B cell (primary cell): ENCODE measurements around the gene TMEM201. TPM values are rescaled to one million over a fixed set of nuclear protein-coding genes. Genes with fewer than 3 reads are reported as not detected.

Experiments used
- ATAC-seq: fragments of 200-7000 bp; cut with Tn5 transposase; one replicate; pipeline ENCODE4 v1.10.0; 2021; ENCODE audit warnings: low read depth, mild to moderate bottlenecking, moderate number of reproducible peaks, moderate library complexity
- CTCF ChIA-PET: fragments of 350-600 bp; sonication (Branson Sonifier 250); formaldehyde crosslinking; loops from one replicate; lab custom pipeline; 2021; ENCODE audit warnings: antibody characterized with exemption, inconsistent platforms; lab: Charles Lee
- POLR2A ChIA-PET: fragments of 350-600 bp; sonication (Branson Sonifier 250); formaldehyde crosslinking; loops from one replicate; lab custom pipeline; 2021; ENCODE audit warnings: antibody characterized with exemption; lab: Charles Lee
- DNase-seq: peaks from one replicate; pipeline ENCODE4 v3.0.0; 2013
- H2AFZ ChIP-seq: 2 replicates; pipeline ENCODE4 v1.6.1; 2012; ENCODE audit warnings: mild to moderate bottlenecking, low read depth, low read length; ENCODE audit not compliant: insufficient read depth, poor library complexity, severe bottlenecking
- H3K27ac ChIP-seq, 2 donors: 1 replicate in 1 of 2; 2 replicates in 1 of 2; pipeline ENCODE4 v1.5.1; 2012 to 2013; ENCODE audit warnings: low read length in 2 of 2, mild to moderate bottlenecking in 2 of 2, moderate library complexity in 1 of 2
- H3K27me3 ChIP-seq, 4 experiments: fragments of 200-600 bp in 1 of 4; sonication (generic) in 1 of 4; replicated peaks in 1 of 4; 1 replicate in 2 of 4; 2 replicates in 2 of 4; pipeline versions ENCODE4 v1.6.1 to v1.7.0; 2013 to 2016; ENCODE audit warnings: low read length in 3 of 4, mild to moderate bottlenecking in 2 of 4, mixed read lengths in 1 of 4, moderate library complexity in 1 of 4; ENCODE audit not compliant: insufficient read depth in 4 of 4, control insufficient read depth in 3 of 4; ENCODE audit errors: control extremely low read depth in 1 of 4
- H3K36me3 ChIP-seq, 2 experiments: replicated peaks in 1 of 2; 1 replicate in 1 of 2; 2 replicates in 1 of 2; pipeline versions ENCODE4 v1.6.1 to v1.7.1; 2013; ENCODE audit warnings: low read length in 1 of 2; ENCODE audit not compliant: insufficient read depth in 2 of 2, control insufficient read depth in 1 of 2; ENCODE audit errors: control extremely low read depth in 1 of 2, extremely low read depth in 1 of 2
- H3K4me1 ChIP-seq, 2 donors: fragments of 200-600 bp in 1 of 2; sonication (generic) in 1 of 2; 1 replicate in 1 of 2; 2 replicates in 1 of 2; pipeline versions ENCODE4 v1.5.1 to v1.6.1; 2013 to 2017; ENCODE audit warnings: low read length in 2 of 2; ENCODE audit not compliant: control insufficient read depth in 2 of 2, insufficient read depth in 2 of 2
- H3K4me2 ChIP-seq: replicated peaks from 2 replicates; pipeline ENCODE3; 2012; ENCODE audit warnings: mild to moderate bottlenecking, low read depth, low read length; ENCODE audit not compliant: poor library complexity, severe bottlenecking
- H3K4me3 ChIP-seq, 5 experiments: fragments of 200-600 bp in 1 of 5; sonication (generic) in 1 of 5; 1 replicate in 3 of 5; 2 replicates in 2 of 5; pipeline versions ENCODE4 v1.5.1 to v1.7.0; 2011 to 2016; ENCODE audit warnings: low read length in 4 of 5, mild to moderate bottlenecking in 4 of 5, low read depth in 2 of 5, control low read depth in 1 of 5, moderate library complexity in 1 of 5; ENCODE audit not compliant: insufficient read depth in 1 of 5; ENCODE audit errors: control extremely low read depth in 1 of 5, extremely low read depth in 1 of 5
- H3K79me2 ChIP-seq: fragments of 200-600 bp; sonication (generic); one replicate; pipeline ENCODE4 v1.6.0; 2016; ENCODE audit warnings: low read length; ENCODE audit not compliant: control insufficient read depth, insufficient read depth
- H3K9ac ChIP-seq: fragments of 200-600 bp; sonication (generic); 2 replicates; pipeline ENCODE4 v1.6.1; 2017; ENCODE audit warnings: mild to moderate bottlenecking, low read length, moderate library complexity
- H3K9me3 ChIP-seq, 3 donors: one replicate each; pipeline versions ENCODE4 v1.6.1 to v1.7.1; 2013; ENCODE audit warnings: low read length in 2 of 3; ENCODE audit not compliant: control insufficient read depth in 2 of 3, insufficient read depth in 1 of 3; ENCODE audit errors: control extremely low read depth in 1 of 3
- H4K20me1 ChIP-seq: 2 replicates; pipeline ENCODE4 v1.6.0; 2012; ENCODE audit warnings: mild to moderate bottlenecking, low read length; ENCODE audit not compliant: insufficient read depth, control insufficient read depth, poor library complexity, severe bottlenecking
- H3K27ac Mint-ChIP-seq: one replicate; pipeline ENCODE4 v1.8.0; 2021; ENCODE audit warnings: mixed read lengths
- H3K27me3 Mint-ChIP-seq: one replicate; pipeline ENCODE4 v1.8.0; 2021; ENCODE audit warnings: mixed read lengths
- H3K4me1 Mint-ChIP-seq: one replicate; pipeline ENCODE4 v1.8.0; 2021; ENCODE audit warnings: mixed read lengths
- H3K4me3 Mint-ChIP-seq: one replicate; pipeline ENCODE4 v1.8.0; 2021; ENCODE audit warnings: mixed read lengths
- H3K9me3 Mint-ChIP-seq: one replicate; pipeline ENCODE4 v1.8.0; 2022; ENCODE audit warnings: mixed read lengths; ENCODE audit not compliant: insufficient read depth
- EZH2 ChIP-seq: IDR thresholded peaks from 2 replicates; pipeline ENCODE4 v1.6.1; 2012; ENCODE audit warnings: borderline replicate concordance, low read depth, mild to moderate bottlenecking, moderate library complexity, low read length; ENCODE audit not compliant: insufficient read depth, poor library complexity, severe bottlenecking
- WGBS: methylation state at CpG from one replicate; pipeline ENCODE4 v1.1.5; 2013; ENCODE audit warnings: missing lambda C conversion rate; ENCODE audit not compliant: insufficient coverage; 5-methylcytosine and 5-hydroxymethylcytosine counted together
- intact Hi-C: fragments of 100-400 bp; cut with micrococcal nuclease; formaldehyde crosslinking; loops from one replicate; pipeline ENCODE4 v1.10.0; 2022
- polyA plus RNA-seq: library from polyadenylated mRNA; depleted of rRNA; stranded (reverse); fragments of >200 nt; gene quantifications from 2 replicates; pipeline ENCODE4 v1.2.3, GENCODE V29; 2012
- total RNA-seq, 2 donors: library from RNA; stranded (reverse); fragments of 120-200 nt in 1 of 2; gene quantifications; 1 replicate in 1 of 2; 2 replicates in 1 of 2; pipeline versions ENCODE4 v1.2.3 to v1.2.4, GENCODE V29; 2013 to 2022
- TF ChIP-seq, protein P1 (sequence below): fragments of 200-600 bp; IDR thresholded peaks from one replicate; pipeline ENCODE4 v1.8.0; 2022; ENCODE audit warnings: antibody characterized with exemption, mild to moderate bottlenecking

TMEM201 gene
- total and polyA plus RNA-seq, 2 donors (not counting 1 experiment from before 2014, with no cell fraction given) = 6.5 to 9.1 TPM

DNA sequence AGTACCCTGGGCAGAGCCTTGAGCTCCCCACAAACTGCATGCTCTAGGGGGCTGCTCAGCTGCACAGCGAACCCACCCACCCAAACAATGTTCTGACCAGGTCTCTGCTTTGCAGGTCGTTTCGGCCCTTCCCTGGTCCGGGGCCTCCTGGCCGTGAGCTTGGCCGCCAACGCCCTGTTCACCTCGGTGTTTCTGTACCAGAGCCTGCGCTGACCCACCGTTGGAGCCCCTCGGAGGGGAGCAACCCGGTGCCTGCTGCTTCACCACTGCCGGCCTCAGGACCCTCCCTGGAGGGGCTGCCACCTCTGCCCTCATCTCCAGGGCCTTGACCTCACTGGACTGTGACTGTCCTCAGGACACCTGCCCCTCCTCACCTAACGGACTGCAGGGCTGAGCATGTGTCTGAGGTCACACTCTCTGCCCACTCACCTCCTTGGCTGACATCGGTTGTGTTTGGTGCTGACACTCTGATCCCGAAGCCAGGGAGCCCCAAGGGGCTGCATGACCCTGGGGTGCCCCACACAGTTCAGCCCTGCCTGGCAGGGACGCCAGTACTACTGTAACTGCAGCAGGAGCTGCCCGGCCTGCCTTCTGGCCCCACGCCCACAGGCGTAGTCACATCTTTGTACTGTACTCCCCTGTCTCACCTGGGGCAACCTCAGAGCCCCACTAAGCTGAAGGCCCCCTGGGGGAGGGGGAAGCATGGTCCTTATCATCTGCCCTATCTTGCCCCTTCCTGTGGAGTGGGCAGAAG lies 24.3 kb downstream of the TMEM201 start:
- no peak for TF ChIP-seq EZH2
- TF ChIP-seq, protein P1, sequence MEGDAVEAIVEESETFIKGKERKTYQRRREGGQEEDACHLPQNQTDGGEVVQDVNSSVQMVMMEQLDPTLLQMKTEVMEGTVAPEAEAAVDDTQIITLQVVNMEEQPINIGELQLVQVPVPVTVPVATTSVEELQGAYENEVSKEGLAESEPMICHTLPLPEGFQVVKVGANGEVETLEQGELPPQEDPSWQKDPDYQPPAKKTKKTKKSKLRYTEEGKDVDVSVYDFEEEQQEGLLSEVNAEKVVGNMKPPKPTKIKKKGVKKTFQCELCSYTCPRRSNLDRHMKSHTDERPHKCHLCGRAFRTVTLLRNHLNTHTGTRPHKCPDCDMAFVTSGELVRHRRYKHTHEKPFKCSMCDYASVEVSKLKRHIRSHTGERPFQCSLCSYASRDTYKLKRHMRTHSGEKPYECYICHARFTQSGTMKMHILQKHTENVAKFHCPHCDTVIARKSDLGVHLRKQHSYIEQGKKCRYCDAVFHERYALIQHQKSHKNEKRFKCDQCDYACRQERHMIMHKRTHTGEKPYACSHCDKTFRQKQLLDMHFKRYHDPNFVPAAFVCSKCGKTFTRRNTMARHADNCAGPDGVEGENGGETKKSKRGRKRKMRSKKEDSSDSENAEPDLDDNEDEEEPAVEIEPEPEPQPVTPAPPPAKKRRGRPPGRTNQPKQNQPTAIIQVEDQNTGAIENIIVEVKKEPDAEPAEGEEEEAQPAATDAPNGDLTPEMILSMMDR = no peak
- no peak overlapping the region for H3K9ac ChIP-seq
- WGBS = 95% methylated on average over 20 of the region's 20 CpGs
- ChIA-PET CTCF (interaction anchor here (1.5 to 7.2 kb wide), 3 partner anchors 23 to 253 kb away, joined by 3 to 150 read pairs (median 5); no protein-coding TSS in a partner anchor), POLR2A (interaction anchor here (0.6 kb wide), 1 partner anchor 103 kb away, joined by 5 read pairs; no protein-coding TSS in a partner anchor)
- Mint-ChIP-seq H3K27ac (no peak overlapping the region), H3K27me3 (no peaks in the 10 kb centered on the region), H3K4me1 (peaks cover 2% of the 10 kb centered on the region), H3K9me3 (no peaks in the 10 kb centered on the region), H3K4me3 (no peak overlapping the region)
- no peak overlapping the region for H3K4me2 ChIP-seq
- intact Hi-C loops = no loop called here
- no peaks in the 10 kb centered on the region for H3K27me3 ChIP-seq
- H3K79me2 ChIP-seq = peaks cover 10% of the 10 kb centered on the region
- H3K27ac ChIP-seq = no peak overlapping the region
- H4K20me1 ChIP-seq = no peaks in the 10 kb centered on the region
- no peak overlapping the region for H2AFZ ChIP-seq
- H3K4me3 ChIP-seq = no peak overlapping the region
- no peaks in the 10 kb centered on the region for H3K9me3 ChIP-seq
- peaks cover 0 to 11% of the 10 kb centered on the region in 2 experiments for H3K36me3 ChIP-seq
- DNase-seq (no peak), ATAC-seq (no peak)
- H3K4me1 ChIP-seq = peaks cover 4 to 9% of the 10 kb centered on the region in 2 donors
